Osteoblast (primary cell): ENCODE results near the gene RASSF5. TPM values are rescaled to one million over a fixed set of nuclear protein-coding genes. Genes with fewer than 3 reads are reported as not detected.

Source experiments
- DNase-seq: peaks from one replicate; pipeline ENCODE4 v3.0.0; 2011; ENCODE audit warnings: low spot score, mixed read lengths; ENCODE audit not compliant: insufficient read length; ENCODE audit errors: missing footprints
- H2AFZ ChIP-seq: 2 replicates; pipeline ENCODE4 v1.6.0; 2011; ENCODE audit warnings: mild to moderate bottlenecking, low read length
- H3K27ac ChIP-seq: 2 replicates; pipeline ENCODE4 v1.5.1; 2011; ENCODE audit warnings: mild to moderate bottlenecking, low read depth, low read length, moderate library complexity
- H3K27me3 ChIP-seq: 2 replicates; pipeline ENCODE4 v1.6.0; 2012; ENCODE audit warnings: mild to moderate bottlenecking, control low read depth, inconsistent platforms, low read length, moderate library complexity; ENCODE audit not compliant: insufficient read depth
- H3K36me3 ChIP-seq: 2 replicates; pipeline ENCODE4 v1.5.1; 2011; ENCODE audit warnings: mild to moderate bottlenecking, low read length, control low read depth, moderate library complexity; ENCODE audit not compliant: insufficient read depth
- H3K4me1 ChIP-seq: 2 replicates; pipeline ENCODE4 v1.5.1; 2011; ENCODE audit warnings: mild to moderate bottlenecking, low read length, control low read depth, moderate library complexity; ENCODE audit not compliant: insufficient read depth
- H3K4me2 ChIP-seq: 2 replicates; pipeline ENCODE4 v1.6.0; 2011; ENCODE audit warnings: mild to moderate bottlenecking, low read length; ENCODE audit not compliant: insufficient read depth
- H3K4me3 ChIP-seq: fragments of 200-600 bp; sonication (generic); 3 replicates; pipeline ENCODE4 v1.5.1; 2012; ENCODE audit warnings: mild to moderate bottlenecking, low read length, inconsistent platforms; ENCODE audit not compliant: insufficient read depth
- H3K79me2 ChIP-seq: 2 replicates; pipeline ENCODE4 v1.6.0; 2012; ENCODE audit warnings: mild to moderate bottlenecking, low read length, control low read depth, inconsistent platforms; ENCODE audit not compliant: insufficient read depth
- H3K9me3 ChIP-seq: 2 replicates; pipeline ENCODE4 v1.5.1; 2011; ENCODE audit warnings: low read depth, low read length, control low read depth
- H4K20me1 ChIP-seq: 2 replicates; pipeline ENCODE4 v1.6.0; 2012; ENCODE audit warnings: mild to moderate bottlenecking, low read length, control low read depth; ENCODE audit not compliant: insufficient read depth
- CTCF ChIP-seq: IDR thresholded peaks from 2 replicates; pipeline ENCODE4 v1.5.1; 2011; ENCODE audit warnings: mild to moderate bottlenecking, low read depth, low read length, moderate library complexity; ENCODE audit errors: extremely low read depth
- total RNA-seq: library from RNA; depleted of rRNA; stranded (reverse); fragments of >200 nt; gene quantifications from 2 replicates; pipeline ENCODE4 v1.2.3, GENCODE V29; 2012

Gene RASSF5
- total RNA-seq, 1 donor, result 0.72 TPM

GRCh38 chr1:206554701-206555472, 47.6 kb downstream of the RASSF5 start:
- TF ChIP-seq CTCF, result no peak
- Histone ChIP-seq H3K9me3 (no peaks in the 10 kb centered on the region), H4K20me1 (no peaks in the 10 kb centered on the region), H3K4me3 (no peak overlapping the region), H3K36me3 (no peaks in the 10 kb centered on the region), H3K27me3 (peaks cover 21% of the 10 kb centered on the region), H3K79me2 (no peaks in the 10 kb centered on the region), H3K27ac (no peak overlapping the region), H3K4me2 (no peak overlapping the region), H2AFZ (no peak overlapping the region), H3K4me1 (peaks cover 12% of the 10 kb centered on the region)
- DNase-seq, result no peak

- Histone ChIP-seq H3K79me2 (no peaks in the 10 kb centered on the region), H3K27ac (no peak overlapping the region), H3K27me3 (peaks cover 17% of the 10 kb centered on the region), H4K20me1 (no peaks in the 10 kb centered on the region), H3K9me3 (no peaks in the 10 kb centered on the region), H3K4me2 (no peak overlapping the region), H2AFZ (no peak overlapping the region), H3K4me3 (no peak overlapping the region), H3K4me1 (peaks cover 12% of the 10 kb centered on the region), H3K36me3 (no peaks in the 10 kb centered on the region)
- peak; percentile 78 for DNase-seq
- no peak for TF ChIP-seq CTCF
Observed at GRCh38 chr1:206555473-206555935, 48.2 kb downstream of the RASSF5 start.

GRCh38 chr1:206556047-206556749, 48.9 kb downstream of the RASSF5 start:
- Histone ChIP-seq H3K9me3 (no peaks in the 10 kb centered on the region), H3K27ac (no peak overlapping the region), H3K79me2 (no peaks in the 10 kb centered on the region), H3K27me3 (peaks cover 12% of the 10 kb centered on the region), H3K4me1 (peaks cover 12% of the 10 kb centered on the region), H2AFZ (no peak overlapping the region), H3K4me2 (no peak overlapping the region), H4K20me1 (no peaks in the 10 kb centered on the region), H3K4me3 (no peak overlapping the region), H3K36me3 (no peaks in the 10 kb centered on the region)
- TF ChIP-seq CTCF, result no peak
- DNase-seq, result no peak
